Spinal cord (tissue), 10 donors: Measurements from ENCODE around the gene ZNF318. TPM values are rescaled to one million over a fixed set of nuclear protein-coding genes. Genes with fewer than 3 reads are reported as not detected.
"Not testable (repeated sequence)": the region's sequence is repeated elsewhere in the genome, so short reads cannot be mapped to it uniquely, and the experiment has no call there.

Source experiments
- DNase-seq, 6 donors: peaks; one replicate each; pipeline versions ENCODE4 v3.0.0 to v3.0.0-alpha.2; 2013 to 2015; ENCODE audit warnings: low spot score in 6 of 6, low read depth in 4 of 6
- H3K27ac ChIP-seq: one replicate; pipeline ENCODE4 v1.5.1; 2013; ENCODE audit warnings: low read depth, low read length, control low read depth
- H3K27me3 ChIP-seq: one replicate; pipeline ENCODE4 v1.6.1; 2013; ENCODE audit warnings: low read length; ENCODE audit not compliant: control insufficient read depth, insufficient read depth
- H3K36me3 ChIP-seq: one replicate; pipeline ENCODE4 v1.6.1; 2013; ENCODE audit warnings: low read length; ENCODE audit not compliant: control insufficient read depth, insufficient read depth
- H3K4me1 ChIP-seq: one replicate; pipeline ENCODE4 v1.6.1; 2013; ENCODE audit warnings: low read length; ENCODE audit not compliant: control insufficient read depth, insufficient read depth
- H3K4me3 ChIP-seq: one replicate; pipeline ENCODE4 v1.5.1; 2013; ENCODE audit warnings: low read depth, low read length, control low read depth
- H3K9me3 ChIP-seq: one replicate; pipeline ENCODE4 v1.6.1; 2013; ENCODE audit warnings: low read length; ENCODE audit not compliant: control insufficient read depth, insufficient read depth
- WGBS: methylation state at CpG from one replicate; pipeline ENCODE4 v1.1.5; 2013; ENCODE audit warnings: missing lambda C conversion rate; ENCODE audit not compliant: insufficient coverage; 5-methylcytosine and 5-hydroxymethylcytosine counted together
- polyA plus RNA-seq, 2 donors: library from polyadenylated mRNA; unstranded; fragments of 120-200 nt; gene quantifications; one replicate each; pipeline ENCODE4 v1.2.1, GENCODE V29; 2013; ENCODE audit not compliant: insufficient read length in 2 of 2
- total RNA-seq, 2 donors: library from RNA; depleted of rRNA in 1 of 2; stranded (reverse); fragments of 120-200 nt in 1 of 2; fragments of >200 nt in 1 of 2; gene quantifications; one replicate each; pipeline versions ENCODE4 v1.2.3 to v1.2.4, GENCODE V29; 2013 to 2014
- donor health status: healthy.

Gene ZNF318
- total and polyA plus RNA-seq, 4 donors, result 17.7 to 29.2 (median 23.6) TPM

DNA sequence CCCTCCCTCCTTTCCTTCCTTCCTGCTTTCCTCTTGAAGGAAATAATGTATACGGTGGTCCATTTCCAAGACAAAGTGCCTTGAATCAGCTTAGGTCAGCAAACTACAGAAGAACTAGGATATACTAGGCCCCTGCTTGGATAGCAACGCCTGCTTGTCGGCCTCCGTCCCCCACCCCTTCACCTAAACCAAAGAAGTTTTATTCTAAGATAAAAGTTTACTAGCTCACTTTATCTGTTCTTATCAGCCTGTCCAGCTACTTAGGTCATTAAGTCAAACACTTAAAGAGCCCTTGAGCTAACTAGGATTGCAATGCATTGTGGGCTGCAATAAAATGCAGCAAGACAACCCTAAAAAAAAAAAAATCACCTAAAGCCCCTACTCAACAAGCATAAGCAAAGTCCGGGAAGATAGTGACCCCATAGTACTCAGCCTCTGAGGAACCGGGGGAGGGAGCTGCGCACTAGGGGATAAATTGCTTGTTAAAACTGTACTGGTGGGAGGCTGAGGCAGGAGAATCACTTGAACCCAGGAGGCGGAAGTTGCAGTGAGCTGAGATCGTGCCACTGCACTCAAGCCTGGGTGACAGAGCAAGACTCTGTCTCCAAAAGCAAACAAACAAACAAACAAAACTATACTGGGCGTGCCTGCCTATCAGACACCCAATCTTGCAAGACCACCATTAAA lies 21.4 kb upstream of the ZNF318 start:
- not testable (repeated sequence) for H3K27me3 ChIP-seq, H3K36me3 ChIP-seq, H3K27ac ChIP-seq, H3K4me3 ChIP-seq, H3K9me3 ChIP-seq
- DNase-seq, result peak in 1 of 6 donors; percentile 17
- WGBS, result 25% methylated on average over 2 of the region's 10 CpGs
- H3K4me1 ChIP-seq, result peaks cover 29% of the 10 kb centered on the region

DNA sequence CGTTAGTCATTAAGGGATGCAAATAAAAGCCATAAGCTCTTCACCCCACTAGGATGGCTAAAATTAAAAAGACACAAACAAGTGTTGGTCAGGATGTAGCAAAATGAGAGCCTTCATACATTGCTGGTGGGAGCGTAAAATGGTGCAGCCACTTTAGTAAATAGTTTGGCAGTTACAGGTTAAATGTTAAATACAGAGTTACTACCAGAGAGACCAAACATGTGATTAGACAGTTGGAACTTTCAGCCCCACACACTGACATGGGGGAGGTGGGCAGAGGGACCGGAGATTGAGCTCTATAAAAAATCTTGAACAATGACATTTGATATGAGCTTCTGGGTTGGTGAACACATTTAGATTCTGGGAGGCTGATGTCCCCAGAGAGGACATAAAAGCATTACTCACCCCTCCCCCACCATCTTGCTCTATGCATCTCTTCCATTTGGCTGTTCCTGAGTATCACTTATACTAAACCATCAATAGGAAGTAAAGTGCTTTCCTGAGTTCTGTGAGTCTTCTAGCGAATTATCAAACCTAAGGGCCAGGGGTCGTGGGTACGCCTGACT lies 20.4 kb upstream of the ZNF318 start:
- H3K27ac ChIP-seq, result no peak overlapping the region
- DNase-seq, result no peak

DNA sequence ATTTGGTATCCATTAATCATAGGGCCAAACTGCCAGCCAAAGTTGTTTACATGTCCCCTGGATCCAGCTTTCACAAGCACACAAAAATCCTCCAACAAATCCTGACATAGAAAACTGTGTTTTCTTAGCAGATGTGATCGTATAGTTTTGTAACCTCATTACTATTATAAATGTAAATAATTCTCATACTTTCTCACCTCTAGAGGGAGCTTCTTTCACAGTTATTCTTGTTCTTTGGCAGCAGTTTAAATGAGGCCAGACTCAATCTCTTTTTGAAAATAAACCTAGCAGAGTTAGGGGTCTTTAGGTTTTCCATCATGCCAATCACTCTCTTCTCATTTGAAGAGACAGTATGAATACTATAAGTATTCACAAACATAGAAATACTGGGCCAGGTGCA lies 17.0 kb upstream of the ZNF318 start:
- H3K36me3 ChIP-seq, result no peaks in the 10 kb centered on the region
- no peak overlapping the region for H3K27ac ChIP-seq
- no peaks in the 10 kb centered on the region for H3K27me3 ChIP-seq
- peaks cover 5% of the 10 kb centered on the region for H3K4me1 ChIP-seq
- WGBS, result no CpG with 5 or more reads among the region's 1 CpG
- peak in 1 of 6 donors; percentile 76 for DNase-seq
- H3K4me3 ChIP-seq, result no peak overlapping the region
- H3K9me3 ChIP-seq, result no peaks in the 10 kb centered on the region

More for the DNA sequence above, 20.4 kb upstream of the ZNF318 start:
- no peaks in the 10 kb centered on the region for H3K9me3 ChIP-seq
- H3K4me3 ChIP-seq, result no peak overlapping the region
- WGBS, result 97% methylated on average over 3 of the region's 6 CpGs
- no peaks in the 10 kb centered on the region for H3K36me3 ChIP-seq
- no peaks in the 10 kb centered on the region for H3K27me3 ChIP-seq
- peaks cover 19% of the 10 kb centered on the region for H3K4me1 ChIP-seq

DNA sequence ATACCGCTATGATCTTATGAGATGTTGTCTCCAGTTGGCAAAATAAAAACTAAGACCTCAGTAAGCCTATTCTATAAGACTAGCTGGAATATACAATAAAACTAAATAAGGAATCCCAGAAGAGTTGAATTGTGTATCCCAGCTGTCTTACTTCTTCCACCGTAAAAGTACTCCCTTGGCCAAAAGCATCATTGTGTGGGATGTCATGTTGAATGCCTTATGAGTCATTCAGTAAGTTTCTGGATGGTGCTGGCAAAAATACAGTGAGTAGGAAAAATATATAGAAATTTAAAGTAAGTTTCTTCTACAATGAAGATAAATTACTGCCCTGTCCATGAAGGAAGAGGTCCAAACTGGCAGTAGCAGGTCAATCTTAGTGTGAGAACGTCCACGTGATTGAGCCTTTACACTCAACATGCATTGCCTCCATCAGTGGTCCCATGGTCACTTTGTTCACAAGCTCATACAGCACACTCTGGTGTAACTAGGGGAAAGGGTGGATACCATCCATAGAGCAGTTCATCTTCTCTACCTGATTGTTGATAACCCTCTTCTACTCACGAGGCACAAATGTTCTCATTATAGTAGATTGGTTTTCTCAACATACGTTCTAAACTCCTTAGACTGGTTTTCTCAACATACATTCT lies 13.7 kb upstream of the ZNF318 start:
- no peaks in the 10 kb centered on the region for H3K36me3 ChIP-seq
- DNase-seq, result no peak
- WGBS, result no CpG with 5 or more reads among the region's 6 CpGs
- H3K27me3 ChIP-seq, result no peaks in the 10 kb centered on the region
- no peaks in the 10 kb centered on the region for H3K9me3 ChIP-seq
- no peaks in the 10 kb centered on the region for H3K4me1 ChIP-seq
- no peak overlapping the region for H3K27ac ChIP-seq
- H3K4me3 ChIP-seq, result no peak overlapping the region

DNA sequence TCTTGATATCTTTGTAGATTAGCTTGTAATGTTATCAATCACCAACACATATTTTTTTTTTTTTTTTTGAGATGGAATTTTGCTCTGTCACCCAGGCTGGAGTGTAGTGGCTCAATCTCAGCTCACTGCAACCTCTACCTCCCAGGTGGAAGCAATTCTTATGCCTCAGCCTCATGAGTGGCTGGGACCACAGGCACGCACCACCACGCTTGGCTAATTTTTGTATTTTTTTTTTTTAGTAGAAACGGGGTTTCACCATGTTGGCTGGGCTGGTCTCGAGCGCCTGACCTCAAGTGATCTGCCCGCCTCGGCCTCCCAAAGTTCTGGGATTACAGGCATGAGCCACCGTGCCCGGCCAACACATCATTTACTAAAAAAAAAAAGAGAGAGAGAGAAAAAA lies 11.4 kb upstream of the ZNF318 start:
- DNase-seq, H3K9me3 ChIP-seq, H3K27ac ChIP-seq, H3K4me3 ChIP-seq, H3K27me3 ChIP-seq, H3K36me3 ChIP-seq, H3K4me1 ChIP-seq: not testable (repeated sequence)
- WGBS, result no CpG with 5 or more reads among the region's 9 CpGs

DNA sequence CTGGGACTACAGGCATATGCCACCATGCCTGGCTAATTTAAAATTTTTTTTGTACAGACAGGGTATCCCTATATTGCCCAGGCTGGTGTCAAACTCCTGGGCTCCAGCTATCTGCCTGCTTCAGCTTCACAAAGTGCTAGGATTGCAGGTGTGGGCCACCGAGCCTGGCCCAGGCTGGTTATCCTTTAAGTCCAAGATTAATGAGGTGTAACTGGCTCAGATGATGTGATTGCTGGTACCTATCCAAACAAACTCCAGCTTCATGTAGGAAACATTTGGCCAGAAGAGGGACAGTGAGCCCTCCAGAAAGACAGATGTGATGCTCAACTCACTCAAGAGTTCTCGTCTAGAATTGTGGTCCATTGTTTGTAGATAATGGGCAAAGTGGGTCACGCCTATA lies 9.2 kb upstream of the ZNF318 start:
- no peak for DNase-seq
- Histone ChIP-seq H3K4me3 (no peak overlapping the region), H3K4me1 (no peaks in the 10 kb centered on the region), H3K27me3 (no peaks in the 10 kb centered on the region), H3K9me3 (no peaks in the 10 kb centered on the region), H3K27ac (no peak overlapping the region), H3K36me3 (no peaks in the 10 kb centered on the region)
- WGBS, result 49% methylated on average over 2 of the region's 3 CpGs

DNA sequence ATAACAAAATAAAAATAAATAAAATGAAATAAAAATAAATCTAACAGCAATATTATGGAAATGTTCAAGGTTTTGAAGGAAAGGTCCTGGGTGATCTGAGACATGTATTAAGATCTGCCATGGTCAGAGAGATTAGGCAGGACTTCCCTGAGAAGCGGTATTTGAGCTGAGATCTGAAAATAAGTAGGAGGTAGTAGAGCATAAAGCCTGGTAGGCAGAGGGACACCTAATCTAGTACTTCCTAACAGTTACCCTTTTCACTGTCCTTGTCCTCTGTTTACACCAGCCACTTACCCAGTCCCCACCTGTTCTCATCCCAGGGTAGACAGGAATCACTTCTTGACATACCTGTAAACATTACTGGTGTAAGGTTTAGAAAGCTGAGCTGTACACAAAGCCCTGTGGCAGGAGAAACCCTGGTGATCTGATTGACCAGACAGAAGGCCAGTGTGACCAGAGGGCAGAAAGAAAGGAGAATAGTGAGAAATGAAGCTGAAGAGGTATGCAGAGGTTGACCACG lies 8.3 kb upstream of the ZNF318 start:
- no peaks in the 10 kb centered on the region for H3K27me3 ChIP-seq
- H3K4me1 ChIP-seq, result no peaks in the 10 kb centered on the region
- H3K27ac ChIP-seq, result no peak overlapping the region
- WGBS, result no CpG with 5 or more reads among the region's 2 CpGs
- no peaks in the 10 kb centered on the region for H3K9me3 ChIP-seq
- H3K4me3 ChIP-seq, result no peak overlapping the region
- H3K36me3 ChIP-seq, result no peaks in the 10 kb centered on the region
- no peak for DNase-seq

DNA sequence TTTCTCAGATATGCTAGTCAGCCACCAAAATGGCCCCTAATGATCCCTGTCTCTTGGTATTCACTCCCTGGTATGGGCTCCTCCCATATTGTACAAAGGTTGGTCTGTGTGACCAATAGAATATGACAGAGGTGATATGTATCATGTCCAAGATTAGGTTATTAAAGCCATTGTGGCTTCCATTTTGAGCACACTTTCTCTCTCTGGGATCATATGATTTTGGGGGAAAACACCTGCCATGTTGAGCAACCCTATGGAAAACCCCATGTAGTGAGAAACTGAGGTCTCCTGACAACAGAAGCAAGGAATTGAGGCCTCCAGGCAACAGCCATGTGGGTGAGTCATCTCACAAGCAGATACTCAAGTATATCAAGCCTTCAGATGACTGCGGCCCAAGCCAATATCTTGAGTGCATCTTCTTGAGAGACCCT lies 7.1 kb upstream of the ZNF318 start:
- H3K27ac ChIP-seq, result no peak overlapping the region
- H3K27me3 ChIP-seq, result no peaks in the 10 kb centered on the region
- no peaks in the 10 kb centered on the region for H3K4me1 ChIP-seq
- no CpG with 5 or more reads among the region's 1 CpG for WGBS
- DNase-seq, result no peak
- no peaks in the 10 kb centered on the region for H3K9me3 ChIP-seq
- H3K36me3 ChIP-seq, result no peaks in the 10 kb centered on the region
- H3K4me3 ChIP-seq, result no peak overlapping the region

DNA sequence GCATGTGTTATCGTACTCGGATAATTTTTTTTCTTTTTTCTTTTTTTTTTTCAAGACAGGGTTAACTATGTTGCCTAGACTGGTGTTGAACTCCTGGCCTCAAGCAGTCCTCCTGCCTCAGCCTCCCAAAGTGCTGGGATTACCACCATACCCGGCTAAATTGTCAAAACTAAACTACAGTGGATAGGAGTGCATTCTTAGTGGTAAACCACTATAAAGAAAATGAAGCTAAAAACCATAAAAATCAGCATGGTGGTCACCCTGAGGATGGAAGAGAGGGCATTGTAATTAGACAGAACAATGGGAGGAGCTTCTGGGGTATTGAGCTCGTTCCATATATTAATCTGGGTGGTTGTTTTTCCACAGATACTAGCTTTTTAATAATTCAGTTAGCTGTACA lies 6.2 kb upstream of the ZNF318 start:
- DNase-seq, result no peak
- Histone ChIP-seq H3K36me3 (no peaks in the 10 kb centered on the region), H3K4me3 (no peak overlapping the region), H3K27me3 (no peaks in the 10 kb centered on the region), H3K9me3 (no peaks in the 10 kb centered on the region), H3K27ac (no peak overlapping the region), H3K4me1 (no peaks in the 10 kb centered on the region)
- 94% methylated on average over 2 of the region's 4 CpGs for WGBS
